Stimulated activated CD8-positive, alpha-beta memory T cell treated with anti-CD3 and anti-CD28 coated beads, Interleukin-4, amount 100 ng/mL, for 1 hour (primary cell): Measurements from ENCODE around the gene NCK1.
A peak's percentile ranks its signal among the peaks of the same experiment; 100 is the strongest.
"Not testable (repeated sequence)": the region's sequence is repeated elsewhere in the genome, so short reads cannot be mapped to it uniquely, and the experiment has no call there.

ENCODE experiments used
- DNase-seq, 2 donors: peaks; one replicate each; pipeline ENCODE4 v3.0.0-alpha.2; 2020; ENCODE audit warnings: low read depth in 2 of 2, low spot score in 1 of 2

Gene NCK1

GRCh38 chr3:136862617-136863322, 762 bp downstream of the NCK1 start:
- peak; percentile 3 for DNase-seq

- DNase-seq: no peak
Measured at GRCh38 chr3:136869282-136869681, 7.3 kb downstream of the NCK1 start.

GRCh38 chr3:136872258-136872657, 10.2 kb downstream of the NCK1 start:
- DNase-seq: not testable (repeated sequence)

- not testable (repeated sequence) for DNase-seq
Measured at GRCh38 chr3:136879510-136879909, 17.5 kb downstream of the NCK1 start.

GRCh38 chr3:136882571-136882970, 20.6 kb downstream of the NCK1 start:
- DNase-seq: no peak

GRCh38 chr3:136883967-136884720, 22.1 kb downstream of the NCK1 start:
- no peak for DNase-seq

GRCh38 chr3:136885357-136886213, 23.6 kb downstream of the NCK1 start:
- DNase-seq: no peak

- DNase-seq: no peak
Measured at GRCh38 chr3:136889947-136890346, 27.9 kb downstream of the NCK1 start.

GRCh38 chr3:136891934-136892855, 30.2 kb downstream of the NCK1 start:
- DNase-seq: no peak

GRCh38 chr3:136893848-136894443, 31.9 kb downstream of the NCK1 start:
- DNase-seq: no peak

GRCh38 chr3:136897171-136897570, 35.2 kb downstream of the NCK1 start:
- not testable (repeated sequence) for DNase-seq

- DNase-seq: no peak
Measured at GRCh38 chr3:136898549-136898948, 36.5 kb downstream of the NCK1 start.

- no peak for DNase-seq
Measured at GRCh38 chr3:136898954-136899353, 36.9 kb downstream of the NCK1 start.

- DNase-seq: no peak
Measured at GRCh38 chr3:136899622-136900158, 37.7 kb downstream of the NCK1 start.

GRCh38 chr3:136900694-136901093, 38.7 kb downstream of the NCK1 start:
- DNase-seq: not testable (repeated sequence)

GRCh38 chr3:136901391-136901790, 39.4 kb downstream of the NCK1 start:
- DNase-seq: no peak

- DNase-seq: not testable (repeated sequence)
Measured at GRCh38 chr3:136902530-136902929, 40.5 kb downstream of the NCK1 start.

GRCh38 chr3:136903899-136904298, 41.9 kb downstream of the NCK1 start:
- no peak for DNase-seq

GRCh38 chr3:136904746-136905145, 42.7 kb downstream of the NCK1 start:
- no peak for DNase-seq

GRCh38 chr3:136905549-136905948, 43.5 kb downstream of the NCK1 start:
- DNase-seq: no peak
